GM18498 (cell line): ENCODE results near the gene ACACB.
"Not testable (repeated sequence)": the region's sequence is repeated elsewhere in the genome, so short reads cannot be mapped to it uniquely, and the experiment has no call there.

Experiments used
- ATAC-seq: cut with Tn5 transposase; IDR thresholded peaks from one replicate; pipeline ENCODE4 v1.9.1; 2021; ENCODE audit warnings: mild to moderate bottlenecking, moderate library complexity; ENCODE audit not compliant: unreplicated experiment

The ACACB gene

DNA sequence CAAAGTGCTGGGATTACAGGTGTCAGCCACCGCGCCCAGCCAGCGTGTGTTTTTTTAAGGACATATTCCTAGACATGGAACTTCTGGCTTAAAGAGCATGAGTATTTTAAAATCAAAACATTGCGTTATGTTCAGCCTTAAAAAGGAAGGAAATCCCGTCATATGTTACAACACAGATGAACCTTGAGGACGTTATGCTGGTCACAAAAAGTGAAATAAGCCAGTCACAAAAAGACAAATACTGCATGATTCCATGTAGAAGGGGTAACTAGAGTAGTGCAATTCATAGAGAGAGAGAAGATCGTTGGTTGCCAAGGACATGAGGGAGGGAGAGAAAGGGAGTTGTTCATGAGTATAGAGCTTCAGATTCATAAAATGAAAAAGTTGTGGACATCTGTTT, 53.9 kb downstream of the ACACB start:
- ATAC-seq, result no peak

DNA sequence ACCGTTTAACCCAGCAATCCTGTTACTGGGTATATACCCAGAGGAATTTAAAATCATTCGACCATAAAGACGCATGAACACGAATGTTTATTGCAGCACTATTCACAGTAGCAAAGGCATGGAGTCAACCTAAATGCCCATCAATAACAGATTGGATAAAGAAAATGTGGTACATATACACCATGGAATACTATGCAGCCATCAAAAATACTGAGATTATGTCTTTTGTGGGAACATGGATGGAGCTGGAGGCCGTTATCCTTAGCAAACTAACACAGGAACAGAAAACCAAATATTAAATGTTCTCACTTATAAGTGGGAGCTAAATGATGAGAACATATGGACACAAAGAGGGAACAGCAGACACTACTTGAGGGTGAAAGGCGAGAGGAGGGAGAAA, 56.4 kb downstream of the ACACB start:
- ATAC-seq, result not testable (repeated sequence)

DNA sequence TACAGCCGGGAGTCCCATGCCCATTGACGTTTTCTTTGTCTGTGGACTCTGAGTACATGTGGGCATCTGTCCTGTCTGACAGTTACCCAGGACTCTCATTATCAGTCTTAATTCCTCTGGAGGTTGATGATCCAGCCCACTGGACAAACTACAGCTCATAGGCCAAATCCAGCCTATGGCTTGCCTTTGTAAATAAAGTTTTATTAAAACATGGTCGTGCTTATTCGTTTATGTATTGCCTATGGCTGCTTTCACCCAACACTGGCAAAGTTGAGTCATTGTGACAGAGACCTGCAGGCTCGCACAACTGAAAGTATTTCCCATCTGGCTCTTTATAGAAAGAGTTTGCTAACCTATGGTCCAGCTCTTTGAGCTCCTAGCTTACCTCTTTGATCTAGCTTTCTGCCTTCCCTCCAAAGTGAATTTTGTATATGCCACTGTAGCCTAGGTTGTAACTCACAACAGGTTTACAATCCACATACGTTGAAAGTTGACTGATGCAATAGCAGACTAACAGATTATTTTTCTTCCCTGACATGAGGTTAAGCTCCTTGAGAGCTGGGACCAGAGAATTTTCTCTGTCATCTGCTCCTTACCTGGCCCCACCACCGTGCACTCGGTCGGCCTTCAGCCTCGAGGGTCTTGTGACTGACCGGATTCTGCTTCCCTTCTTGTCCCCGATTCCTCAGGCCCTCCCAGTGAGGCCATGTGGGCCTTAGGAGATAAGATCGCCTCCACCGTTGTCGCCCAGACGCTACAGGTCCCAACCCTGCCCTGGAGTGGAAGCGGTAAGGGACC, 57.3 kb downstream of the ACACB start:
- ATAC-seq, result no peak

DNA sequence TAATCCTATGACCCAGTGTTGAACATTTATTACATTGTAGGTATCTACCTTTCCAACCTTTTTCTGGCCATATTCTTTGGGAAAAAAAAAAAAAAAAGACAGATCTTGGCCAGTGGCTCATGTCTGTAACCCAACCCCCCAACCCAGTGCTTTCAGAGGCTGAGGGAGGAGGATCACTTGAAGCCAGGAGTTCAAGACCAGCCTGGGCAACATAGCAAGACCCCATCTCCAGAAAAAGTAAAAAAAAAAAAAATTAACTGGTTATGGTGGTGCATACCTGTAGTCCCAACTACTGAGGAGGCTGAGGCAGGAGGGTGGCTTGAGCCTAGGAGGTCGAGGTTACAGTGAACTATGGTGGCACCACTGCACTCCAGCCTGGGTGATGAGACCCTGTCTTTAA, 58.1 kb downstream of the ACACB start:
- ATAC-seq, result no peak

DNA sequence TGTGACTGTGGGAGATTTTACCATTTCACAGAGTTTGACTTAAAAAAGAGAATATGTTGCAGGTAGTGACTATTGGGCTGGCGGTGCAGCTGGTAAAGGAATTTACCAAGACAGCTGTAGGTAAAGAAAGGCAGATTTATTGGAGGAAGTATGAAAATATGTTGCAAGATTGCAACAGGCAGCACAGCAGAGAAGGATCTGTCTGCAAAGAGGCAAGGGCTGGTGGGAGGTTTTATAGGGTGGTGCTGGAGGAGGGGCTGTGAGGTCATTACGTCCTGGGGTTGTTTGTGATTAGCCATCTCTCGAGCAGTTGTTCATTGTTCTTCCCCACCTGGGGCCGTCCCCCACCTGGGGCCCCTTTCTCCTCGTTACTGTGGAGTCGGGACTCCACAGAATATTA, 62.1 kb downstream of the ACACB start:
- ATAC-seq, result no peak

DNA sequence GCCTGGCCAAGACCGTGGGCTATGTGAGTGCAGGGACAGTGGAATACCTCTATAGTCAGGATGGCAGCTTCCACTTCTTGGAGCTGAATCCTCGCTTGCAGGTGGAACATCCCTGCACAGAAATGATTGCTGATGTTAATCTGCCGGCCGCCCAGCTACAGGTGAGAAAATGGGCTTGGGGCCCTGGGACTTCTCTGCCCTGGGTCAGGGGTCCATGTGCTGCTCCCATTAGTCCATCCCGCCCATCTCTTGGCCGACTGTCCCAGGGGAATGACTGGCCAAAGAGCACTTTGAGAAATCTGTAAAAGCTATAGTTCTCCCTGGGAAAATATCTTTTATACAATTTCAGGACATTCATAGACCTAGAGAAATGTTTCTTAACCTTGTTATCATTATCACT, 63.5 kb downstream of the ACACB start:
- ATAC-seq, result no peak

DNA sequence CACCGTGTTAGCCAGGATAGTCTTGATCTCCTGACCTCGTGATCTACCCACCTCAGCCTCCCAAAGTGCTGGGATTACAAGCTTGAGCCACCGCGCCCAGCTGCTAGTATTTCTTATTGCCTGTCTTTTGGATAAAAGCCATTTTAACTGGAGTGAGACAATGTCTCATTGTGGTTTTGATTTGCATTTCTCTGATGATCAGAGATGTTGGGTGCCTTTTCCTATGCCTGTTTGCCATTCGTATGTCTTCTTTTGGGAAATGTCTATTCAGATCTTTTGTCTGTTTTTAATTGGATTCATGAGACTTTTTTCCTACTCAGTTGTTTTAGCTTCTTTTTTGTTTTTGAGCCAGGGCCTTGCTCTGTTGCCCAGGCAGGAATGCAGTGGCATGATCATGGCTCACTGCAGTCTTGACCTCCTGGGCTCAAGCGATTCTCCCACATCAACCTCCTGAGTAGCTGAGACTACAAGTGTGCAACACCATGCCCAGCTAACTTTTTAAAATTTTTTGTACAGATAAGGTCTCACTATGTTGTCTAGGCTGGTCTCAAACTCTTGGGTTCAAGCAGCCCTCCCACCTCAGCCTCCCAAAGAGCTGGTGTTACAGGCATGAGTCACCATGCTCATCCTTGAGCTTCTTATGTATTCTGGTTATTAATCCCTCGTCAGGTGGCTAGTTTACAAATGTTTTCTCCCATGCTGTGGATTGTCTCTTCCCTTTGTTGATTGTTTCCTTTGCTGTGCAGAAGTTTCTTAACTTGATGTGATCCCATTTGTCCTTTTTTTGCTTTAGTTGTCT, 65.9 kb downstream of the ACACB start:
- ATAC-seq, result no peak

DNA sequence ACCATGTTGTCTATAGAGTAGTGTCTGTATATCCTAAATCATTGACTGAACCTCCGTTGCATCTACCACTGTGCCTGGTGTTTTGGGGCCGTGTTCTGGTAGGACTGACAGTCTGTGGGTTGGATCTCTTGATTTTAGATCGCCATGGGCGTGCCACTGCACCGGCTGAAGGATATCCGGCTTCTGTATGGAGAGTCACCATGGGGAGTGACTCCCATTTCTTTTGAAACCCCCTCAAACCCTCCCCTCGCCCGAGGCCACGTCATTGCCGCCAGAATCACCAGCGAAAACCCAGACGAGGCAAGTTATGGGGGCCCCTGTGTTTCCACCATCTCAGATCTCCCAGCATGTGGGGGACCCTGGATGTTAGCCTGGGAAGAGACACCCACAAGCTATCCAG, 69.1 kb downstream of the ACACB start:
- no peak for ATAC-seq

DNA sequence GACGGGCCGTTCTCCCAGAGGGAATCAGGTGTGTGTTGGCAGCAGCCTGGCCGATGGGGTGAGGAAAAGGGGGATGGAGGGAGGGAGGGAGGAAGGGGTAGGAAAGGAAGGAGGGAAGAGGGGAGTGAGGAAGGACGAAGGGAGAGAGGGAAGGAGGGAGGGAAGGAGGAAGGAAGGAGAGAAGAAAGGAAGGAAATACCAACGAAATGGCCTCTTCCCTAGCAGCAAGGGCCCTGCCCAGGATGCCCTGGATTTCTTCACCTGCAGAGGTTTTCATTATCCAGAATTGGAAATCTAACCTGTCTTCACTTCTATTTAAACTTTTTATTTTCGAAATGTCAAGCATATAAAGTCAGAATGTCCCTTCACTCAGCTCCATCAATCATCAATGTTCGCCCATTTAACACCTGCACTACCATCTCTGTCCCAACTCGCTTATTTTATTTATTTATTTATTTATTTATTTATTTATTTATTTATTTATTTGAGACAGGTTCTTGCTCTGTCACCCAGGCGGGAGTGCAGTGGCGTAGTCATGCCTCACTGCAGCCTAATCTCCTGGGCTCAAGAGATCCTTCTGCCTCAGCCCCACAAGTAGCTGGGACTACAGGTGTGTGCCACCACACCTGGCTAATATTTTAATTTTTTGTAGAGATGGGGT, 70.7 kb downstream of the ACACB start:
- ATAC-seq, result no peak

DNA sequence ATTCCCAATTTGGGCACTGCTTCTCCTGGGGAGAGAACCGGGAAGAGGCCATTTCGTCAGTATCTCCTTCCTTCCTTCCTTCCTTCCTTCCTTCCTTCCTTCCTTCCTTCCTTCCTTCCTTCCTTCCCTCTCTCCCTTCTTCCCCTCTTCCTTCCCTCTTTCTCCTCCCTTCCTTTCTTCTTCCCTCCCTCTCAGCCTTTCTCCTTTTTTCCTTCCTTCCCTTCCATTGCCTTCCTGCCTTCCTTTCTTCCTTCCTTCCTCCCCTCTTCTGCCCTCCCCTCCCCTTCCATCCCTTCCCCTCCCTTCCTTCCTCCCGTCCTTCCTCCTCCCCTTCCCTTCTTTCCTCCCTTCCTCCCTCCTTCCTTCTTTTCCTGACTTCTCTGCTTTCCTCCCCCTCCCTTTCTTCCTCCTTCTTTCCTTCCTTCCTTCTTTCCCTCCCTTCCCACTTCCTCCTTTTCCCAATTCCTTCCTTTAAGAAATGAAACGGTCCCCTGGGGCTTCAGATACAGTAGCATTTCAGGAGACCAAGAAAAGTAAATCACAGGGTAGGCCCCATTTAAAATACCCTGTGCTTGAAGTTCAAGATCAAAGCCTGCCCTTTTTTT, 71.8 kb downstream of the ACACB start:
- ATAC-seq, result no peak

DNA sequence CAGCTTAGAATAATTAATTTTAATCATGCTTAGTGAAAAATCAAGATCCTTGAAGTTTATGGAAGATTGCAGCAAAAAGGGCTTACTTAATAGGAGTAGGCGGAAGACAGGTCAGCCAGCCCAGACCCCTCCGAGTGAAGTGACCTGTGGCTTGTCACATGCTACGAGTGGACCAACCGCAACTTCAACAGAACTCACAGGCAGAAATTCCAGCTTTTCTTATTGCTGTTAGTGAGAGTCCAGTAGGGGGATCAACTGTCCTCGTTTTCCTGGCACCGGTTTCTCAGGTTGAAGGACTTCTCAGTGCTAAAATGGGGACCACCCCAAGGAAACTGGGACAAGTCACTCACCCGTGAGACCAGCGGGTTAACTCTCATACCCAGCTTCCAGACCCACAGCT, 72.9 kb downstream of the ACACB start:
- ATAC-seq, result no peak

DNA sequence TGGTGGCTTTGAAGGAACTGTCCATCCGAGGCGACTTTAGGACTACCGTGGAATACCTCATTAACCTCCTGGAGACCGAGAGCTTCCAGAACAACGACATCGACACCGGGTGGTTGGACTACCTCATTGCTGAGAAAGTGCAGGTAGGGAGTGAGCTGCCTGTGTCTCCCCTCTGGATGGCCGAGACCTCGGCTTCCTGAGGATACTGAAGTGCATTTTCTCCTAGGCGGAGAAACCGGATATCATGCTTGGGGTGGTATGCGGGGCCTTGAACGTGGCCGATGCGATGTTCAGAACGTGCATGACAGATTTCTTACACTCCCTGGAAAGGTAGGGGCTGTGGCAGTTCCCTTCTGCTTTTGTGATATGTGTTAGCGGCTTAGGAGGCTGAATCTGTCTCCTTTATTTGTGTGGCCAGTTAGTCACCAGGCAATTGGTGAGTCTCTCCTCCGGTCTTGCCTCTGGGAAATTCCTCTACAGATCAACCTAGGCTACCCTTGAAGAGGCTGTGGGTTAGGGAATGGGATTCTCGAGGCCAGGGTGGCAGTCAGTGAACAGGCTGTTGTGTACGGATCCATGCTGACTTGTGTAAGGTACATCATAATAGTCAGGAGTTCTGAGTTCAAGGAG, 75.3 kb downstream of the ACACB start:
- ATAC-seq, result no peak

DNA sequence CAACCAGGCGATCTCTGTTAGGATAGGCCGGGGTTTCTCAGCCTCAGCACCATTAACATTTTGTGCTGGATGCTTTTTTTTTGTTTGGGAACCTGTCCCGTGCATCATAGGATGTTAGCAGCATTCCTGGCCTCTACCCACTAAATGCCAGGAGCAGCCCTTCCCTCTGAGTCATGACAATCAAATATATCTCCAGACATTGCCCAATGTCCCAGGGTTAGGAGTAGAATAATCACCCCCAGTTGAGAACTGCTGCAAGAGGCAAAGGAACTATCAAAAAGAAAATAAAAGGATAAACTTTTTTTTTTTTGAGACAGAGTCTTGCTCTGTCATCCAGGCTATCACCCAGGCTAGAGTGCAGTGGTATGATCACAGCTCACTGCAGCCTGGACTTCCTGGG, 76.0 kb downstream of the ACACB start:
- ATAC-seq, result no peak

DNA sequence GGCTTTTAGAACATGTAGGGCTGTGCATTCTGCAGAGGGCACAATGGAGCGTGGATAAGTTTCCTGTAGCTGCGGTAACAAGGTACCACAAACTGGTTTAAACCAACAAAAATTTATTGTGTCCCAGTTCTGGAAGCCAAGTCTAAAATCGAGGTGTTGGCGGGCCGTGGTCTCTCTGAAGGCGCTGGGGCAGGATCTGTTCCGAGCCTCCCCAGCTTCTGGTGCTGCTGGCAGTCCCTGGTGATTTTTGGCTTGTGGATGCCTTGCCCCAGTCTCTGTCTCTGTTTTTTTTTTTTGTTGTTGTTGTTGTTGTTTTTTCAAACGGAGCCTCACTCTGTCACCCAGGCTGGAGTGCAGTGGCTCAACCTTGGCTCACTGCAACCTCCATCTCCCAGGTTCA, 77.5 kb downstream of the ACACB start:
- ATAC-seq, result no peak

DNA sequence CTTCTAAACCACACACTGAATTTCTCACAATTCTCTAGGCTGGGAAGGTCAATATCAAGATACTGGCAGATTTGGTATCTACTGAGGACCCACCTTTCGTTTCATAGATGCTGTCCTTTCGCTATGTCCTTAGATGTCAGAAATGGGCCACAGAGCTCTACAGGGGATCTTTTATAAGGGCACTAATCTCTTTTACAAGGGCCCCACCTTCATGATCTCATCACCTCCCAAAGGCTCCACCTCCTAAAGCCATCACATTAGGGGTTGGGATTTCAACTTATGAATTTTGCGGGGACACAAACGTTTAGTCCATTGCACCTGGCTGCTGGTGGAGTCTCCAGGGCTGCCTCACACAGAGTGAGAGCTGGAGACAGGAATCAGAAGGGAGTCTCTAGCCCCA, 79.9 kb downstream of the ACACB start:
- ATAC-seq, result no peak

DNA sequence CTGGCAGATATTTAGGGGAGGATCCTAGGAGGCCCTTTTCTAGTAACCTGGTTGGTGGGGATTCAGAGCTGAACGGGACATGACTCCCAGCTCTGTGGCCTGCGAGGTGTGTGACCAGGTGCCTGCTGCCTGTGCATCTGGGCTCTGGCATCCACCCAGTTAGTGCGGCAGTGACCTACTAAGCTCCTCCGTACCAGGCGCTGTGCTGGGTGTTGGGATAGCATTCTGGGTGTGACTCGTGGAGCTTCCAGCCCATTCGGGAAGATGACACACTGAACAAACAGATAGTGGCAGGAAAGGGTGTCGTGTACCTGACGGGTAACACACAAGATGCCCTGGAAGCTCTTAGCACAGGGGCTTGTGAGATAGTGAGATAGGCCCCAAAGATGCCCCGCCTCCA, 80.9 kb downstream of the ACACB start:
- ATAC-seq, result no peak

DNA sequence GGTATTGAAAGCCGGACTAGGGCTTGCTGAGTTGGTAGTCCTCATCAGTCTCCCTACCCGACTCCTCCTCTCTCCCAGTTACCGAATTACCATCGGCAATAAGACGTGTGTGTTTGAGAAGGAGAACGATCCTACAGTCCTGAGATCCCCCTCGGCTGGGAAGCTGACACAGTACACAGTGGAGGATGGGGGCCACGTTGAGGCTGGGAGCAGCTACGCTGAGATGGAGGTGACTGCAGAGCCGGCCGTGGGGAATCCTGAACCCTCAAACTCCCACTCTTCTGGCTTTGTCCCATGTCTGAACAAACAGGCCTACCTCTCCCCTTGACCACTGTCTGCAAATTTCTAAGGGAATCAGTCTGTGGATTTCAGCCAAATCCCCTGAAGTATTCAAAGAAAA, 82.9 kb downstream of the ACACB start:
- no peak for ATAC-seq

DNA sequence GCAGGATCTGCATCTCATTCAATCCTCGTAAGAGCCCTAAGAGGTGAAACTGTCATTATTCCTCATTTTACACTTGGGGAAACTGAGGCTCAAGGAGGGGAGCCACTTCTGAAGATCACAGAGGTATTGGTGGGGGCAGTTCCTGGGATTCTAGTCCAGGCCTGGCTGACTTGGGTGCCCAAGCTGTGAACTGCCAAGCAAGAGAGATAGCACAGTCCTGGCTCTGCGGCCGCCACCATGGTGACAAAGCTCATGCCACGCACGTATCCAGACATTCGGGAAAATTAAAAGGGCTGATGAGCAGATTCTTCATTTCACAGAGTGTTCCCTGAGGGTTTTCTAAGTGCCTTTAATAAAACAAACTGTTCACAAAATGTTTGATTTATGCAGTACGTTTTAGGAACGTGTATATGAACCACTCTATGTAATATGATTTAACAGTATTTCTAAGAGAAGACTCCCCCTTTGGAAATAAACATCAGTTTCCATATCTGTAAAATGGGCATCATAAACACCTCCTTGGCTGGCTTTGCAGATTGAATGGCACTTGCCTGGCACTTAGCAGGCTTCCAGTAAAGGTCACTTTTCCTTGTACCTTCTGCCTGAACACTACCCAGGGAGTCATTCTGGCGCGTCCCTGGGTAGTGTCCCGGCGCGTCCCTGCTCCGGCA, 84.6 kb downstream of the ACACB start:
- no peak for ATAC-seq

DNA sequence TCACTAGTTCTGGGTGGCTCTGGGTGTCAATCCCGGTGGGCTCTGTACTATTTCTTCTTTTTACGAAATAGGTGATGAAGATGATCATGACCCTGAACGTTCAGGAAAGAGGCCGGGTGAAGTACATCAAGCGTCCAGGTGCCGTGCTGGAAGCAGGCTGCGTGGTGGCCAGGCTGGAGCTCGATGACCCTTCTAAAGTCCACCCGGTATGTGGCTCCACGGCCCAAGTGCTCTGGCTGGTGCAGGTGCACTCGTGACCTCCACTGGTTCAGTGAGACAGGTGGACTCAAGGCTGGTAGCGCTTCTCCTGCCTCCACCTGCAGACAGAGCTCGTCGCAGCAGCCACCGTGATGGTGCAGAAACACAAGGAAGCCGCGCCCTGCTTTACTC, 85.1 kb downstream of the ACACB start:
- no peak for ATAC-seq

DNA sequence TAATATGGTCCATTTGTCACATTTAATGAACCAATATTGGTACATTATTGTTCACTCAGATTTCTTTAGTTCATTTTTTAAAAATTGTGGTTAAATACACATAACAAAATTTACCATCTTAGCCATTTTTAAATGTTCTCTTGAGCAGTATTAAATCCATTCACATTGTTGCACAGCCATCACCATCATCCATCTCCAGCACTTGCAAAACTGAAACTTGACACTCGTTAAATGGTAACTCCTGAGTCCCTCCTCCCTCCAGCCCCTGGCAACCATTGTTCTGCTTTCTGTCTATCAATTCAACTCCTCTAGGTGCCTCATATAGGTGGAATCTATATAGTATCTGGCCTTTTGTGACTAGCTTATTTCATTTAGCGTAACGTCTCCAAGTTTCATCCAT, 86.4 kb downstream of the ACACB start:
- no peak for ATAC-seq

DNA sequence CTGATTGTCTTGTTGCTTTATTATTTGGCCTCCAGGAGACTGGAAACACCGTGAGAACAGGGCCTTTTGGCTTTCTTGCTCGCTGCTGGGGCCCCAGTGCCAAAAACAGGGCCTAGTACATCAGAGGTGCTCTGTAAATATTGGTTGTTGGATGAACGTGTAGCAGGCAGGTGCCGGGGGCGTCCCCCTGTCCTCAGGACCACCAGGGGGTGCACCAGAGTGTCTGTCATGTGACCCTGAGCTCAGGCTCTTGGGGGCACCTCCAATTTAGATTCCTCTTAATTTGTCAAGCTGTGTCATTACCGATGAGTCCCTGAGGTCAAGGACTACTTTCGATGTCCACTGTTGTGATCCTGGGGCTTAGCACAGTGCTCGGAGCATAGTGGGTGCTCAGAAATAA, 87.1 kb downstream of the ACACB start:
- no peak for ATAC-seq
